DOHH2 (cell line): Measurements from ENCODE around the gene CREG2.

Experiments used
- H3F3A ChIP-seq: fragments of 200-600 bp; sonication (generic), shearing (Covaris generic); 2 replicates; pipeline ENCODE4 v1.6.0; 2016; ENCODE audit warnings: antibody characterized with exemption, mild to moderate bottlenecking; ENCODE audit not compliant: control insufficient read depth, insufficient read depth
- H3K27ac ChIP-seq: fragments of 200-600 bp; sonication (generic); 2 replicates; pipeline ENCODE4 v1.5.1; 2014; ENCODE audit warnings: low read depth, mild to moderate bottlenecking, low read length, moderate library complexity
- H3K27me3 ChIP-seq: fragments of 200-600 bp; sonication (generic); 2 replicates; pipeline ENCODE4 v1.6.1; 2014; ENCODE audit warnings: mild to moderate bottlenecking, low read length, mixed read lengths; ENCODE audit not compliant: control insufficient read depth
- H3K36me3 ChIP-seq: fragments of 200-600 bp; sonication (generic); 2 replicates; pipeline ENCODE4 v1.6.1; 2014; ENCODE audit warnings: mild to moderate bottlenecking, low read length, moderate library complexity, mixed read lengths; ENCODE audit not compliant: control insufficient read depth
- H3K4me1 ChIP-seq: fragments of 200-600 bp; sonication (generic); 2 replicates; pipeline ENCODE4 v1.6.1; 2014; ENCODE audit warnings: mild to moderate bottlenecking, low read length, mixed read lengths; ENCODE audit not compliant: control insufficient read depth
- H3K4me2 ChIP-seq: fragments of 200-600 bp; sonication (generic); 2 replicates; pipeline ENCODE4 v1.6.0; 2014; ENCODE audit warnings: mild to moderate bottlenecking, low read length, moderate library complexity
- H3K4me3 ChIP-seq: fragments of 200-600 bp; sonication (generic); 2 replicates; pipeline ENCODE4 v1.5.1; 2014; ENCODE audit warnings: mild to moderate bottlenecking, low read length, mixed read lengths
- H3K79me2 ChIP-seq: fragments of 200-600 bp; sonication (generic); 2 replicates; pipeline ENCODE4 v1.6.1; 2014; ENCODE audit warnings: mild to moderate bottlenecking, low read length, mixed read lengths; ENCODE audit not compliant: control insufficient read depth
- H3K9me2 ChIP-seq: fragments of 200-600 bp; sonication (generic); replicated peaks from 2 replicates; pipeline ENCODE4 v1.6.1; 2014; ENCODE audit warnings: mild to moderate bottlenecking, low read length, mixed read lengths; ENCODE audit not compliant: control insufficient read depth
- H3K9me3 ChIP-seq: fragments of 200-600 bp; sonication (generic); 2 replicates; pipeline ENCODE4 v1.6.1; 2014; ENCODE audit warnings: antibody characterized with exemption, low read length, mixed read lengths; ENCODE audit not compliant: control insufficient read depth, insufficient read depth
- H4K20me1 ChIP-seq: fragments of 200-600 bp; sonication (generic); 2 replicates; pipeline ENCODE4 v1.6.0; 2014; ENCODE audit warnings: low read depth, mild to moderate bottlenecking, antibody characterized with exemption, low read length, moderate library complexity; ENCODE audit not compliant: control insufficient read depth, insufficient read depth
- EZH2phosphoT487 ChIP-seq: fragments of 200-600 bp; sonication (generic); IDR thresholded peaks from 2 replicates; pipeline ENCODE4 v1.6.1; 2017; ENCODE audit warnings: borderline replicate concordance, mild to moderate bottlenecking, antibody characterized with exemption, low read length, moderate library complexity, mixed read lengths
- TF ChIP-seq, protein P1 (sequence below): fragments of 200-600 bp; sonication (generic); IDR thresholded peaks from one replicate; pipeline ENCODE4 v1.5.1; 2014; ENCODE audit warnings: antibody characterized with exemption, mild to moderate bottlenecking, low read depth, low read length; ENCODE audit not compliant: poor library complexity, severe bottlenecking

CREG2 gene

DNA sequence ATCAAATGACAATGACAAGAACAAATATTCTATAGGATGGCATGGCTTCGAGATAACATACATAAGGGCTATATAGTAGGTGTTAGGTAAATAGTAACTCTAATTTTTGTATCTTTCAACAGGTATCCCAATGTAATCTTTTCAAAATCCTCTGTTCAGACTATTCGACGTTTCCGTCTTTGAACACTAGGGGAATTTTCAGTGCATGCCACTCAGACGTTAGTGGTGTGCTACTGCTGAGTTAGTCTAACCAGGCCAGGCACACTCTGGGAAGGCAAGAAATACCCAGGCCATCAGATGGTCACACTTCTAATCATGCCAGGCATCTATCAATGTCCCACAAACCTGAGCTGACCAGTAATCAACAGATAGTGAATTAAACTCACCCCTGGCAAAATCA, 14.6 kb upstream of the CREG2 start:
- Histone ChIP-seq H4K20me1 (no peaks in the 10 kb centered on the region), H3K79me2 (no peaks in the 10 kb centered on the region), H3K27me3 (peaks cover 25% of the 10 kb centered on the region), H3K9me2 (no peaks in the 10 kb centered on the region), H3K36me3 (no peaks in the 10 kb centered on the region), H3K4me2 (no peak overlapping the region), H3K4me1 (peaks cover 47% of the 10 kb centered on the region), H3K9me3 (no peaks in the 10 kb centered on the region), H3K4me3 (no peak overlapping the region), H3K27ac (no peak overlapping the region), H3F3A (no peaks in the 10 kb centered on the region)
- TF ChIP-seq, protein P1, sequence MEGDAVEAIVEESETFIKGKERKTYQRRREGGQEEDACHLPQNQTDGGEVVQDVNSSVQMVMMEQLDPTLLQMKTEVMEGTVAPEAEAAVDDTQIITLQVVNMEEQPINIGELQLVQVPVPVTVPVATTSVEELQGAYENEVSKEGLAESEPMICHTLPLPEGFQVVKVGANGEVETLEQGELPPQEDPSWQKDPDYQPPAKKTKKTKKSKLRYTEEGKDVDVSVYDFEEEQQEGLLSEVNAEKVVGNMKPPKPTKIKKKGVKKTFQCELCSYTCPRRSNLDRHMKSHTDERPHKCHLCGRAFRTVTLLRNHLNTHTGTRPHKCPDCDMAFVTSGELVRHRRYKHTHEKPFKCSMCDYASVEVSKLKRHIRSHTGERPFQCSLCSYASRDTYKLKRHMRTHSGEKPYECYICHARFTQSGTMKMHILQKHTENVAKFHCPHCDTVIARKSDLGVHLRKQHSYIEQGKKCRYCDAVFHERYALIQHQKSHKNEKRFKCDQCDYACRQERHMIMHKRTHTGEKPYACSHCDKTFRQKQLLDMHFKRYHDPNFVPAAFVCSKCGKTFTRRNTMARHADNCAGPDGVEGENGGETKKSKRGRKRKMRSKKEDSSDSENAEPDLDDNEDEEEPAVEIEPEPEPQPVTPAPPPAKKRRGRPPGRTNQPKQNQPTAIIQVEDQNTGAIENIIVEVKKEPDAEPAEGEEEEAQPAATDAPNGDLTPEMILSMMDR = peak; percentile 46
- no peak for TF ChIP-seq EZH2phosphoT487

DNA sequence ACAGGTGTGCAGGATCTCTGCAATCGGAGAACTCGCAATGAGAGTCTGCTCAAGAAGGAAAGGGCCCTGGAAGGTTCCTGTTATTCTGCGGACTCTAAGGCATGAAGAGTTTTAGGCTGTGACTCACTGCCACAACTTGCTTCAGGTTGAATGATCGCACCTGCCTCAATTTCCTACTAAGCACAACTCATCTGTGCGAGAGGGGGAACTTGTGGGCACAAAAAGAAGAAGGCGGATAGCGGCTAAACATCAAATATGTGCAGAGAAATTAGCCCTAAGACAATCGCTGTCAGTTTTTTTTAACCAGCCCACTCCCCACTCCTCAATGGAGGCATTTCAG, 14.0 kb upstream of the CREG2 start:
- peak overlapping the region; percentile 23; the same call in 1 of the 2 replicates for H3K4me2 ChIP-seq
- no peaks in the 10 kb centered on the region for H3K9me2 ChIP-seq
- H3K27ac ChIP-seq = no peak overlapping the region
- H3K4me1 ChIP-seq = peaks cover 47% of the 10 kb centered on the region
- no peak overlapping the region for H3K4me3 ChIP-seq
- no peaks in the 10 kb centered on the region for H3K36me3 ChIP-seq
- no peak for TF ChIP-seq EZH2phosphoT487
- TF ChIP-seq, protein P1 = no peak
- H3F3A ChIP-seq = no peaks in the 10 kb centered on the region
- H3K79me2 ChIP-seq = no peaks in the 10 kb centered on the region
- no peaks in the 10 kb centered on the region for H3K9me3 ChIP-seq
- H4K20me1 ChIP-seq = no peaks in the 10 kb centered on the region
- H3K27me3 ChIP-seq = peaks cover 26% of the 10 kb centered on the region

DNA sequence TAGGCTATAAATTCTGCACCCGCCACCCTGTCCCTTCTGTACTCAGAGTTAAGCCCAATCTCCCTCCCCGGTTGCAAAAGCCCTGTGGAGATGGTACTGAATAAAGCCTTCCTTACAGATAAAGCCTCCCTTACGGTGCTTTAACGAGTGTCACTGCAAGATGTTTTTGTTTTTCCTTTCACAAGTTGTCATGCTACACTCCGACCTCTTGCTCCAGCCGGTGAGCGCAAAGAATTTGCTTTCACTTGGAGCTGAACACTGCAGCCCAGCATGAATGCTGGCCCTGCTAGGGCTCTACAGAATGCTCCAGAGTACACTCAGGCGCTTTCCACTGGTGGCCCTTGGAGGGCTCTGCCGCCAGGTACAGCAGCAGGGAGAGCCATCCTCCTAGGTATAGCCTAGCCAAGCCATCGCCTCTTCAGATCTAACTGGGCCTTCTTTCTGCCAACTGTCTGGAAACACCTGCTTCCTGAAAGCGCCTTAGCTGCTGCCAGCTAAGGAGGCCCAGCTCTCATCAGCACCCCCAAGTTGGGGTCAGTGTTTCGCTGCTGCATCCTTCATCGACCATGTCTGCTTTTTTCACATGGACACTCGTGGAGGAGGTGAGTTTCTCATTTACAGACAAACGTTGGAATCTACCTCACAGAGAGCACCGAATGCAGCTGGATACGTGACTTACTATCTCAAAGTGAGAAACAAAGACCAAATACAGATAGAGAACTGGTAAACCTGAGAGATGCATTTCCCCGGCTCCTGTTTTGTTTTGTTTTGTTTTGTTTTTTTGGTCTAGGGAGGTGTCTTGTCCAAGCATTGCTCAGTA, 13.4 kb upstream of the CREG2 start:
- Histone ChIP-seq H3K79me2 (no peaks in the 10 kb centered on the region), H3K4me3 (no peak overlapping the region), H4K20me1 (no peaks in the 10 kb centered on the region), H3K27me3 (peaks cover 28% of the 10 kb centered on the region), H3K9me3 (no peaks in the 10 kb centered on the region), H3K36me3 (no peaks in the 10 kb centered on the region), H3K9me2 (no peaks in the 10 kb centered on the region), H3K27ac (peak overlapping the region; percentile 2; the same call in 1 of the 2 replicates), H3F3A (no peaks in the 10 kb centered on the region), H3K4me2 (peak overlapping the region; percentile 23), H3K4me1 (peaks cover 43% of the 10 kb centered on the region)
- TF ChIP-seq, protein P1 = no peak
- TF ChIP-seq EZH2phosphoT487 = no peak
